ENCODE results near the gene GDNF.

Gene GDNF

DNA sequence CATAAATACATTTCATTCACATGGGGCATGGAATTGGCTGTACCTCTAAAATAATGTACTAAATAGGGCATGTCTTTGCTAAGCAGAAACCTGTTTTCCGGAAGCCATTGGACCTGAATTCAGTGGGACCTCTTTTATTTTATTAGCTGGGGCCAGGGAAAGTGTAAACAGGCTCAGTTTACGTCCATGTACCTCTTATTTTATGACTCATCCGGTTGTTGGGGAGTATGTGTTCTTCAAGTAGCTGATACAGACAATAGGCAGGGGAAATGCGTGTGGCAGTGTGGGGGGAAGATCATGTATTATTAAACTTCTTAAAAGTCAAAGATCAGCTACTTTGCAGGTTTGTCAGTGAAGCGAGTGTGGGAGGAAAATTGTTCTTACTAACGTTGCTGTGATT, 1.4 kb upstream of the GDNF start:
- TF ChIP-seq TAF1 (IDR thresholded peaks at IDR 0.05; ENCODE audit: borderline replicate concordance, insufficient read depth, low read length): no peak
- TF ChIP-seq POLR2AphosphoS5 (IDR thresholded peaks at IDR 0.05; ENCODE audit: low read depth, low read length): no peak

DNA sequence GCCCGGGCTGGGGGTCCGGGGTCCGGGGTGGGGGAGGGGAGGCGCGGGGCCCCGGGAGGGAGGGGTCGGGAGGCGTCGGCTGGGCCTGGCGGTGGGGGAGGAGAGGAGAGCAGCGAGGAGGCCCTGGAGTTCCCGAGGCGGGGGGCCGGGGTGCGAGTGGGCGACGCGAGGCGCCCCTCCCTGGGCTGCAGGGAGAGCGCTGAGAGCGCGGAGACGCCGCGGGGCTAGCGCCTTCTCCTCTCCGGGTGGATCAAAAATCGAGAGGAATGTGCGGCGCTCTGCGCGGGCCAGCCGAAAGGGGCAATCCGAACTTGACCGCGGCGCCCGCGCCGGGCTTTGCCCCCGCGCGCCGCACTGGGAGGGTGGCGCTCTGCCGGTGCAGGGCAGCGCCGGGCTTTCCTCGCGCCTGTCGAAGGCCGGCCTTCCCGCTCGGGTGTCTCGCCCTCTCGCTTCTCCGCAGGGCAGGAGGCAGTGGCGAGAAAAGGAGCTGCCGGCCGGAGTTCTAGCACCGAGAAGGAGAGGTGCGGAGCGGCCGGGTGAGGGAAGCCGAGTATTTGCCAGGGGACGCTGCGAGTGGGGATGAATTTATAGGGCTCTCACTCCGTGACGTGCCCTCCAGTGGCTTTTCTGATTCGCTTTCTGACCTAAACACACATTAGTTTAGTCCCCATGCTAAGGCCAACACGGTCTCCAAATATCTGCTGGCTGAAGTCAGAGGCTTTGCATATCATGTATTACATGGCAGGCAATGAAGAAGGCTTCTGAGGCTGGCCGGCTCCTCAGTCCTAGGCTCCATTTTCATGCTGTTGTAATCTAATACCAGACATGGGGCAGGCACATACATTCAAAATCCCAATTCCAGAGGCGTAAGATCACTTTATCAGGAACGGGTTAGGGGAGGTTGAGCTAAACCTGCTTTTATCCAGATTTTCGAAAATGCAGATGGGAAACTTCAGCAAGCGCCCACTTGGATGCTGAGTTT, 503 bp upstream of the GDNF start:
- TF ChIP-seq, protein P1, sequence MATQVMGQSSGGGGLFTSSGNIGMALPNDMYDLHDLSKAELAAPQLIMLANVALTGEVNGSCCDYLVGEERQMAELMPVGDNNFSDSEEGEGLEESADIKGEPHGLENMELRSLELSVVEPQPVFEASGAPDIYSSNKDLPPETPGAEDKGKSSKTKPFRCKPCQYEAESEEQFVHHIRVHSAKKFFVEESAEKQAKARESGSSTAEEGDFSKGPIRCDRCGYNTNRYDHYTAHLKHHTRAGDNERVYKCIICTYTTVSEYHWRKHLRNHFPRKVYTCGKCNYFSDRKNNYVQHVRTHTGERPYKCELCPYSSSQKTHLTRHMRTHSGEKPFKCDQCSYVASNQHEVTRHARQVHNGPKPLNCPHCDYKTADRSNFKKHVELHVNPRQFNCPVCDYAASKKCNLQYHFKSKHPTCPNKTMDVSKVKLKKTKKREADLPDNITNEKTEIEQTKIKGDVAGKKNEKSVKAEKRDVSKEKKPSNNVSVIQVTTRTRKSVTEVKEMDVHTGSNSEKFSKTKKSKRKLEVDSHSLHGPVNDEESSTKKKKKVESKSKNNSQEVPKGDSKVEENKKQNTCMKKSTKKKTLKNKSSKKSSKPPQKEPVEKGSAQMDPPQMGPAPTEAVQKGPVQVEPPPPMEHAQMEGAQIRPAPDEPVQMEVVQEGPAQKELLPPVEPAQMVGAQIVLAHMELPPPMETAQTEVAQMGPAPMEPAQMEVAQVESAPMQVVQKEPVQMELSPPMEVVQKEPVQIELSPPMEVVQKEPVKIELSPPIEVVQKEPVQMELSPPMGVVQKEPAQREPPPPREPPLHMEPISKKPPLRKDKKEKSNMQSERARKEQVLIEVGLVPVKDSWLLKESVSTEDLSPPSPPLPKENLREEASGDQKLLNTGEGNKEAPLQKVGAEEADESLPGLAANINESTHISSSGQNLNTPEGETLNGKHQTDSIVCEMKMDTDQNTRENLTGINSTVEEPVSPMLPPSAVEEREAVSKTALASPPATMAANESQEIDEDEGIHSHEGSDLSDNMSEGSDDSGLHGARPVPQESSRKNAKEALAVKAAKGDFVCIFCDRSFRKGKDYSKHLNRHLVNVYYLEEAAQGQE (IDR thresholded peaks at IDR 0.05; ENCODE audit: insufficient read depth in 1 of 2, low read depth in 2 of 2, low read length in 2 of 2): no peak
- TF ChIP-seq SIN3A (IDR thresholded peaks at IDR 0.05; ENCODE audit: borderline replicate concordance, insufficient read depth, low read length) (no peak), FOXP2 (optimal IDR thresholded peaks at IDR 0.05; ENCODE audit: borderline replicate concordance, extremely low read depth, extremely low read length, insufficient read depth) (no peak), POLR2AphosphoS5 (IDR thresholded peaks at IDR 0.05; ENCODE audit: low read depth, low read length) (no peak), TAF1 (IDR thresholded peaks at IDR 0.05; ENCODE audit: borderline replicate concordance, insufficient read depth, low read length) (no peak)

DNA sequence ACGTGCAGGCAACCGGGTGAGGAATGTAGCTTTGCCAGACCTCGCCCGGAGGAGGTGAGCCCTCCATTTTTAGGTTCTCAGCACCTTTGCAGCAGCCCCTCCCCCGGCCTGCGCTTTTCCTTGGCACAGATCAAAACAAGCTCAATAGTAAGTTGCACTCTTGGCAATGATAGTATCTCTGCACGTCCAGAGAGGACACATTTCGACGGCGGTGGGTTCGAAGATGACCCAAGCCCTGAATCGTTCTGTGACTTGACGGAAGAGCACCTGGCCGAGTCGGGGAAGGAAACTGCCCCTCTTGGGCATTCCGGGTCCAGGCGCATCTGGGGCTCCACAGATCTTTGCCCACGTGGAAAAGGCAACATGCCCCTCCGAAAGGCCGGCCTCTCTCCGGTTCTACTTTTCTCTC, 904 bp downstream of the GDNF start:
- TF ChIP-seq SIN3A (IDR thresholded peaks at IDR 0.05; ENCODE audit: borderline replicate concordance, insufficient read depth, low read length) (no peak), TAF1 (IDR thresholded peaks at IDR 0.05; ENCODE audit: borderline replicate concordance, insufficient read depth, low read length) (no peak), FOXP2 (optimal IDR thresholded peaks at IDR 0.05; ENCODE audit: borderline replicate concordance, extremely low read depth, extremely low read length, insufficient read depth) (no peak), POLR2AphosphoS5 (IDR thresholded peaks at IDR 0.05; ENCODE audit: low read depth, low read length) (no peak)
- TF ChIP-seq, protein P1 (IDR thresholded peaks at IDR 0.05; ENCODE audit: insufficient read depth in 1 of 2, low read depth in 2 of 2, low read length in 2 of 2): no peak

DNA sequence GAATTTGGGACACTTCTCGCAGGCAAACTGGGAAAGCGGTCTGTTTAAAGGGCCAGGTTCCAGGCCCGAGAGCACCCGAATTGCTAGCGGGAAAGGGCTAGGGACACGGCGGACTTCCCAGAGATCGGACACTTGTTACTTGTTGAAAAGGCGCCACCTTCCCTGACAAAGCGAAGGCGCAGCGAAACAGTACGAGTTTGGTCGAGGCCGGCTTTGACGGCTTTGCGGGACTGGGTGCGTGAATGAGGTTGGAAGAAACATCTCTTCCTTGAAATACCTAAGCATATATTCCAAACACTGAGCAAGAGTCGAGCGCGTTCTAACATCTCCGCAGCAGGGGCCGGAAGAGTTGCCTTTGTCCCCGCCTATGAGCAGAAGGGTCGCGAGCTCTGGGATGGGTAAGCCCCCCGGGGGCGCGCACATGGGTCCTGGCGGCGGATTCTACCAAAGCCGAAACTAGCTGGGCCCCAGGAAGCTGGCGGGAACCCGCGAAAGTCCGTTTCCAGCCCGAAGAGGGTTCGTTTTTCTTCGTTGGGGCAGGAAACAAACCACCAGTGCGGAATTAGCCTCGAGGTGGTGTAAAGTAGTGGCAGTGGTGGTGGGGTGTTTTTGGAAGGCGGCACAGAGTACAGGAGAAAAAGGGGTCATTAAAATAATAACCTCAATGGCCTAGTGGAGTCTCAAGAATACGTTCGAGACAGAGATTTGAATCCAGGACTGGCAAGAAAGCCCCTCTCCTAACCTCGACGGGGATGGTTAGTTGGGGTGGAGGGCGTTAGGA, 1.5 kb downstream of the GDNF start:
- no peak for TF ChIP-seq TAF1 (IDR thresholded peaks at IDR 0.05; ENCODE audit: borderline replicate concordance, insufficient read depth, low read length)
- TF ChIP-seq, protein P1 (IDR thresholded peaks at IDR 0.05; ENCODE audit: insufficient read depth in 1 of 2, low read depth in 2 of 2, low read length in 2 of 2): no peak
- no peak for TF ChIP-seq FOXP2 (optimal IDR thresholded peaks at IDR 0.05; ENCODE audit: borderline replicate concordance, extremely low read depth, extremely low read length, insufficient read depth)
- TF ChIP-seq SIN3A (IDR thresholded peaks at IDR 0.05; ENCODE audit: borderline replicate concordance, insufficient read depth, low read length): no peak
- TF ChIP-seq POLR2AphosphoS5 (IDR thresholded peaks at IDR 0.05; ENCODE audit: low read depth, low read length): no peak

DNA sequence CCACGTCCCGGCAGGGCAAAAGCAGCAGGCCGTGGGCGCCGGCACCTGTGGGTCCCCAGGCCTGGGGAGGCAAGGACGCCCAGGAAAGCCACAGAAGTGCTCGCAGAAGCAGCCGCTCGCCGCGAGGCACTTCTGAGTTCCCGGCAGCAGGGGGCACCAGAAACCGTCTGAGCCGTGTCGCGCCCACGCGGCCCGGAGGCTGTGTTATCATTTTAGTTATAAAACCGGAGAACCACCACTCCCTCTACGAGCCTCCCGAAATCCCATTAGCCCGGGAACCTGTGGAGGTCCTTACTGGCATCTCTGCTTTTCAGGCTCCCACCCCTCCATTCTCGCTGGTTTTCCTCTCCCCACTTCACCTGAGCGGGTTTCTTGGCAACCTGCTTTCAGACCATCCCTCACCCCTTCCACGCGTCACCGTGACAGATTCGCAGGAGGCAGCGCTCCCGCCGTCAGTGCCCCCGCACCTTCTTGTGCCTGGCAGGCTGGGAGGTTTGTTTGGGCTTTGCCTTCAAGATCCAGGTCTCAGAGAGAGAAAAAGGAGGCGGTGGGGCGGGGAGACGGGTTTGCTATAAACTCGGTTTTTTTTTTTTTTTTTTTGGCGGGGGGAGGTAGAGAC, 2.3 kb downstream of the GDNF start:
- TF ChIP-seq, protein P1 (IDR thresholded peaks at IDR 0.05; ENCODE audit: insufficient read depth in 1 of 2, low read depth in 2 of 2, low read length in 2 of 2): no peak
- no peak for TF ChIP-seq TAF1 (IDR thresholded peaks at IDR 0.05; ENCODE audit: borderline replicate concordance, insufficient read depth, low read length)
- TF ChIP-seq SIN3A (IDR thresholded peaks at IDR 0.05; ENCODE audit: borderline replicate concordance, insufficient read depth, low read length): no peak
- TF ChIP-seq FOXP2 (optimal IDR thresholded peaks at IDR 0.05; ENCODE audit: borderline replicate concordance, extremely low read depth, extremely low read length, insufficient read depth): no peak
- TF ChIP-seq POLR2AphosphoS5 (IDR thresholded peaks at IDR 0.05; ENCODE audit: low read depth, low read length): no peak
